Activated gamma-delta T cell treated with anti-CD3 and anti-CD28 coated beads, Interleukin-2, amount 50 U/mL, for 16 hours (primary cell): ENCODE results near the gene FGD5.

Source experiments
- DNase-seq: peaks from one replicate; pipeline ENCODE4 v3.0.0-alpha.2; 2020; ENCODE audit warnings: low read depth

FGD5 gene

GRCh38 chr3:14853271-14853951, 34.6 kb downstream of the FGD5 start:
- no peak for DNase-seq

- no peak for DNase-seq
These were observed 38.7 kb downstream of the FGD5 start for GRCh38 chr3:14857506-14857905.

- DNase-seq = no peak
These were observed 39.3 kb downstream of the FGD5 start for GRCh38 chr3:14858105-14858504.

GRCh38 chr3:14859880-14860279, 41.1 kb downstream of the FGD5 start:
- no peak for DNase-seq

DNA sequence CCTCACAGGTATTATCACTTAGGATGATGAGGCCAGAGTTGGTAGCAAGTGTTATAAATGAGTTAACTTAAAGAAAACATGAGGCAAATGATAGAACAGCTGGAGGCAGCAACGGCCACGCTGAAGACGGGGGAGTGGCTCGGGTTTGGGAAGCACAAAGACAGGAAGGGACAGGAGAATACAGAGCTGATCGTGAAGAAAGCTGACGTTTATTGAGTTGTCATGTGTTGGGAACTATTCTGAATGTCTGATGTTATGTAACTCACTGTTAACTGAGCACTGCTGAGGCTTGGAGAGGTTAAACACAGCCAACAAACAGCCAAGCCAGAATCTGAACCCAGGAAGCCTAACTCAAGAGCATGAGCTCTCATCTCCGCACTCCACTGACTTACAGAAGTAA, 42.3 kb downstream of the FGD5 start:
- DNase-seq = no peak

GRCh38 chr3:14861446-14862302, 42.9 kb downstream of the FGD5 start:
- DNase-seq = no peak

DNA sequence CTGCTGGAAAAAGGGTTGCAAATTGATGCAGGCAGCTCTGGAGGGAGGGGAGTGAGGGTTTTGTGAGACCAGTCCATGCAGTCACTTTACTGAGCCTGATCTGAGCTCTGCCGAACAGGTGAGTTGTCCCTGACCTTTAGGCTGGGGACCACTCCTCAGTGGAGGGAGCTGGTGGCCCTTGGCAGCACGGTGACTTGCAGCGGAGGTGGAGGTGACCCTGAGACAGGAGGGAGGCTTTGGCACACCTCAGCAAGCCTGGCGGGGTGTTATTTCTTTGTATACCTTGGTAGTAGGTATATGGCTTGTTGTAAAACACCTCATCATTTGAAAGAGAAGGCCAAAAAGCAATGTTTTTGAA, 43.5 kb downstream of the FGD5 start:
- no peak for DNase-seq

GRCh38 chr3:14862661-14863230, 44.0 kb downstream of the FGD5 start:
- DNase-seq = no peak

GRCh38 chr3:14863333-14864100, 44.8 kb downstream of the FGD5 start:
- no peak for DNase-seq

GRCh38 chr3:14864131-14864530, 45.4 kb downstream of the FGD5 start:
- no peak for DNase-seq

DNA sequence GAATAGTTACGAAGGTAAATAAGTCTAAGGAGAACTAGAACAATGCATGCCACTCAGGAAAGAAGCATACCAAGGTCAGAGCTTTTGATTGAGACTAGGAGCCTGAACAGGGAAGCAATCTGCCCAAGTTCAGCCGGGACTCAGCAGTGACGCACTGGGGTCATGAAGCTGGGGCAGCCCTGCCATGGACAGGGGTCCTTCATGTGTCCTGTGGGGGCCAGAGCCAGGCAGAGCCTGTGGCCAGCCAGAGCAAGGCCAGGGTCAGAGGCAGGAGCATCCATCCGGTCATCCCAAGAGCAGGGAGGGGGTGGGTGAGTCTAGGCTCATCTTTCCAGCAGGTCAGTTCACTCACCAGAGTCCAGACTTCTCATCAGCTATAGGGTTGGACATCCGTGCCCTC, 47.9 kb downstream of the FGD5 start:
- no peak for DNase-seq

GRCh38 chr3:14867936-14868570, 49.3 kb downstream of the FGD5 start:
- DNase-seq = no peak

DNA sequence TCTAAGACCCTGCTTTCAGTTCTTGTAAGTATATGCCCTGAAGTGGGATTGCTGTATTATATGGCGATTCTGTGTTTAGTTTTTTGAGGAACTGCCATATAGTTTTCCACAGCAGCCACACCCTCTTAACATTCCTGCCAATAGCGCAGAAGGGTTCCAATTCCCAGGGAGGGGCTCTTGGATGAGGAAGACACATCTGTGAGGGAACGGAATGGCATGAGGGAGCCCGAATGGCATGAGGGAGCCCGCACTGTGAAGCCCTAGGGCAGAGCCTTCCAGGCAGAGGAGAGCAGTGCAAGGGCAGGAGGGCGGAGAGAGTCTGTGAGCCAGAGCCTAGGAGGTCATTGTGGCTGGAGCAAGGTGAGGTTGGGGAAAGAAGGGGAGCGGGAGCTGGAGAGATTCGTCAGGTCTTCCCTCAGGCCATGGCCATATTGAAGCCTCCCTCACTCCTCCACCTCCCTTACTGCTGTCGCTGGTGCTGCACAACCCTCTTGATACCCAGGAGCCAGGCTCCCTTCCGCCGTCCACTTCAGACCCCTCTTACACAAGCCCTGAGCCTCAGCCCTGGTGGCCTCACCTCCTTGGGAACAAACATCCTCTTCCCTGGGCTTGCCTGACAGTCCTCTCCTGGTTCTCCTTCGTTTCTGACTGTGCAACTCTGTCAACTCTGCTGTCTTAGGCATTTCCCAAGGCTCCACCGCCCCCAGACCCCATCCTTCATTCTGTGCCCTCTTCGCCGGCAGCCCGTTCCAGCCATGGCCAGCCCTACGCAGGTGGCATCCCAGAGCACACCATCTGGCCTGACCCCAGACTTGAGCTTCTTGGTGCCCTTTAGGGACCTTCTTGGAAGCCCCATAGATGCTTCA, 51.4 kb downstream of the FGD5 start:
- DNase-seq = no peak

DNA sequence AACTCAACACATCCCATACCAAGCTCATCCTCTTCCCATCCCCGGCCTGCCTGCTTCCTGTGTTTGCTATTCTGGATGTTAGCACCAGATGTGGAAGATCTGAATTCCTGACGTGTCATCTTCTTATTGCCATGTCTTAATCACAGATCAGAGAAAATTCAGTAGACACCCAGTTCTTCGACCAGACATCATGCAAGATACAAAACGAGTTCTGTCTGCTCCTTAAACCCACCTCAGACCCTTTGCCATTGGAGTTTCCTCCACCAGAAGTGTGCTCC, 52.0 kb downstream of the FGD5 start:
- no peak for DNase-seq

DNA sequence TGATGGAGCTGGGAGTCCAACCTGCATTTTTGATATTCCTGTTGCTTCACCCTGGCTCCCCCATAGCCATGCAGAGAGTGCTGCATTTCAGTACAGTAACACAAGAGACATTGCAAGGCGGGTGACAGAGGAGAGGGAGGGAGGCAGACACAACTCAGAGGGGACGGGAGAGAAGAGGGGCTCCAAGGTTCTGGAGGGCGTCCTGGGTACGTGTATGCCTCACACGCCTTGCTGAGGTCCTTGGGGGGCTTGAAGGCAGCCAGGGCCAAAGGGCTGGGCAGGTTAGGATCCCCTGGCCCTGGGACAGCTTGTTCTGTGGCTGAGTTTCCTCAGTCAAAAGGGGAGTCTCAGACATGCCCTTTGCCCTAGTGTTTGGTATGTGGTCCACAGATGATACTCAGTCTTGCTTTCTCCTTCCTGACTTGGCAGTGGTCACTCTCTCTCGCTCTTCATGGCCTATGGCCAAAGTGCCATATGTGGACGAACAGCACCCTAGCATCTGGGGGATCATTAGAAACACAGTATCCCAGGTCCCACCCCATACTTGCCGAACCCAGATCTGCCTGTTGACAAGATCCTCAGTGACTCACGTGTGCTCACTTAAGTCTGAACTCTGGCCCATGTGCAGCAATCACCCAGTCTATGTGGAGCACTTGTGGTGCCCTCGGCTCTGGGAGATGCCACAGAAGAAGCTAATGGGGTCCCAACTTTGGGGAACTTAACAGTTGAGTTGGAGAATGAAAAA, 52.9 kb downstream of the FGD5 start:
- DNase-seq = no peak

GRCh38 chr3:14872706-14873105, 53.9 kb downstream of the FGD5 start:
- DNase-seq = no peak

GRCh38 chr3:14874784-14875183, 56.0 kb downstream of the FGD5 start:
- no peak for DNase-seq

DNA sequence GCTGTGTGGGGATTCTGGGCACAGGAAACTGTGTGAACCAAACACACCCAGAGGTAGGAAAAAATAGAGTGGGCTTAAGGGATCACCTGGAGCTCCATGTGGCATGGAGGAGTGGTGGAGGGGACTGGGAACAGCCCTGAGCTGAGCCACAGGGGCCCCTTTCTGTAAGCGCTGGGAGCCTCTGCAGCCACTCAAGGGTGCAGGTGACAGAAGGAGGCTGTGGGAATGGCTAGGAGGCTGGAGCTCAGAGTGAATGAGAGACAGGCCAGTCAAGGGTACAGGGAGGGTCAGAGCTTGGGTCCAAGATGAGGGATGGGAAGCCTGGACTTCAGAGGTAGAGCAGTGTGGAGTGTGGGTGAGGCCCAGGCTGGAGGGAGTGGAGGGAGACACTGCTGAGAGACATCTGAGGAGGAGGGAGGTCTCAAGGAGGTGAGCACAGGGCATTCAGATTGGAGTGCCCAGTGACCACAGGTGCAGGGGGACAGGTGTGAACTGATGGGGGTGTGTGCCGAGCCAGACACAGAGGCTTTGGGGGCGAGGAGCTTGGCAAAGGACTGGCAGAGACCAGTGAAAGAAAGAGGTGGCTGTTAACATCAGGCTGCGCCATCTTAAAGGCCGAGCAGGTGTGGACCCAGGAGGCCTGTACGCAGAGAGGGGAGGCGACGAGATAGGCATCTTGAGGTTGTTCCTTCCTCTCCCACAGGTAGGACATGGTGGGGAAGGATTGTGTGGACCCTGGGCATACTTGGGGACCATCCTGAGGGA, 56.8 kb downstream of the FGD5 start:
- DNase-seq = no peak

DNA sequence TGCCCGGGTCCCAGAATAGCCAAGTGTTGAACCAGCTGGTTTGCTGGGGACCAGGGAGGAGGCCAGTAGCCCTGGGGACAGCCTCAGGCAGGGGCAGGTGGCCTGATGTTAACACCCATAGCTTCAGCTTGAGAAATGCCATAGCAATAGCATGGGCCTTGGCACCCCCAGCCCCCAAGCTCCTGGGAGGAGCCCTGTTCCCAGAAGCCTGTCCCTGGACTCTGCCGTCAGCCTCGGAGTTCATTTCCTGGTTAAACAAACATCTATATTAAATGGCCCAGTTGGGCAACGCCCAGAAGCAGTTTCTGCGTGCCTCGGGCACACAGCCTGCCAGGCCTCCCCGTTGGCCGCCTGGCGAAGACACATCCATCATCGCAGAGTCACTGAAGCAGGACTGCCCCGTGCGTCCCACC, 58.2 kb downstream of the FGD5 start:
- DNase-seq = no peak

DNA sequence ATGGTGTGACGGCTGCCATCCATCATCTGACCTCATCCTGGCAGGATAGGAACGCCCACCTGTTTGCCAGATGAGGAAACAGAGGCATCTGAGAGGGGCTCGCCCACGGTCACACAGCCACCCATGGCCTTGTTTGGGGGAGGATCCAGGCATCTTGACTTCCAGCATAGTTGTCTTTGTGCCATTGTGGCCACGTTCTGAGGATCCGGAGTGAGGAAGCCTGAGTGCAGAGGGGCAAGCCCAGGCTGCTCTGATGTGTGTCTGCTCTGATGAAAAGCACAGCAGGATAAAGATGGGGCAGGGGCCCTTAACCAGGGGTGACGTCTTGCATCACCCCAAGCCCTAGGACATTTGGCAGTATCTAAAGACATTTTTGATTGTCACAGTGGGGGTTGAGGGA, 58.7 kb downstream of the FGD5 start:
- no peak for DNase-seq
